Chondrocyte (in vitro differentiated cells): ENCODE data around the gene PDE9A. TPM values are rescaled to one million over a fixed set of nuclear protein-coding genes. Genes with fewer than 3 reads are reported as not detected.

Experiments
- DNase-seq: peaks from one replicate; pipeline ENCODE4 v3.0.0; 2021; ENCODE audit warnings: mixed read lengths, low spot score
- H3K27ac Mint-ChIP-seq: one replicate; pipeline ENCODE4 v1.8.0; 2021; ENCODE audit warnings: mild to moderate bottlenecking, moderate library complexity, mixed read lengths; ENCODE audit not compliant: unreplicated experiment
- H3K27me3 Mint-ChIP-seq: 2 replicates; pipeline ENCODE4 v1.8.0; 2021; ENCODE audit warnings: low read depth, mixed read lengths
- H3K36me3 Mint-ChIP-seq: 2 replicates; pipeline ENCODE4 v1.8.0; 2021; ENCODE audit warnings: low read depth, mixed read lengths
- H3K4me1 Mint-ChIP-seq: 2 replicates; pipeline ENCODE4 v1.8.0; 2021; ENCODE audit warnings: low read depth, mild to moderate bottlenecking, mixed read lengths
- H3K4me3 Mint-ChIP-seq: one replicate; pipeline ENCODE4 v1.8.0; 2021; ENCODE audit warnings: mild to moderate bottlenecking, moderate library complexity, mixed read lengths; ENCODE audit not compliant: unreplicated experiment
- H3K9me3 Mint-ChIP-seq: 2 replicates; pipeline ENCODE4 v1.8.0; 2021; ENCODE audit warnings: low read depth, mixed read lengths
- total RNA-seq: library from RNA; stranded (reverse); gene quantifications from 3 replicates; pipeline ENCODE4 v1.2.1, GENCODE V29; 2021
- TF ChIP-seq, protein P1 (sequence below): fragments of 200-600 bp; sonication (generic); IDR thresholded peaks from 2 replicates; pipeline ENCODE4 v1.5.0; 2021; ENCODE audit warnings: antibody characterized with exemption, mild to moderate bottlenecking, moderate library complexity

Gene PDE9A
- total RNA-seq, 1 donor from 2014 or later: 0.60 TPM

DNA sequence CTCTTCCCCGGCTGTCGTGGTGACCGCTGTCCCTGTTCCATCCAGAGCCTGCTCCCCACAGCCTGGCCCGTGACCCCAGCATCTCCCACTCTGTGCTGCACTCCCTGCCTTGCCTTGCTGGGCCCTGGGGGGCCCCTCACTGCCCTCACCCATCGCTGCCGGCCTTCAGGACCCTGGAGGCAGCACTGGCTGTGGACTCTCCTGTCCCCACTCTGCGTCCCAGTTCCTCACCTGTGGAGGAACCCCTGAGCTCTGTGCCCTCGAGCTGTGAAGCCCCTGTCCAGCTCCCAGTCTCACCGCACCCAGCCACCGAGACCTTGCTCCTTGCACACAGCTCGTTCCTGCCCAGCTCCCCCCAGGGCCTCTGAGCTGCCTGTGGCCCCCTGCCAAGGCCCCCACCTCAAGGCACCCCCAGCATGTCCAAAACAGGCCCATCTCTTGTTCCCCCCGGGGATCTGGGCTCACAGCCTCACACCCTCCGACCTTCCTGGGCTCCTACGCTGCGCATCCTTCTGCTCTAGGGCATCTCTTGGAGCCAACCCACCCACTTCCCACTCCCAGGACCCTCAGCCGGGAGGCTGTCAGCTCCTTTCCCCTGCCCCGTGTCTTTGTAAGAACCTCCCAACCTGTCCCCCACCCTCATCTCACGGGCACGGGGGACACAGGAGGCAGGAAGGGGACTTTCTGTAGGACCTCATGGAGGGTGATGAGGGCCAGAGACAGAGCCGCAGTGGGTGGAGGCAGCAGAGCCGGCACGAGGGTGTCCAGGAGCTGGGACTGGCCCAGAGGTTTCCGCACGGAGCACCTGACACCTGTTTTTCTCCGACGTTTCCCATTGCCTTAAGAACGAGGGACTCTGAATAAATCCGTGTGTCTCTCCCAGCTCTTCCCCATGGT, 116.6 kb downstream of the PDE9A start:
- Mint-ChIP-seq H3K36me3 (peaks cover 4% of the 10 kb centered on the region), H3K27me3 (peaks cover 2% of the 10 kb centered on the region), H3K4me1 (no peaks in the 10 kb centered on the region), H3K4me3 (no peak overlapping the region), H3K9me3 (no peaks in the 10 kb centered on the region), H3K27ac (no peak overlapping the region)
- TF ChIP-seq, protein P1, sequence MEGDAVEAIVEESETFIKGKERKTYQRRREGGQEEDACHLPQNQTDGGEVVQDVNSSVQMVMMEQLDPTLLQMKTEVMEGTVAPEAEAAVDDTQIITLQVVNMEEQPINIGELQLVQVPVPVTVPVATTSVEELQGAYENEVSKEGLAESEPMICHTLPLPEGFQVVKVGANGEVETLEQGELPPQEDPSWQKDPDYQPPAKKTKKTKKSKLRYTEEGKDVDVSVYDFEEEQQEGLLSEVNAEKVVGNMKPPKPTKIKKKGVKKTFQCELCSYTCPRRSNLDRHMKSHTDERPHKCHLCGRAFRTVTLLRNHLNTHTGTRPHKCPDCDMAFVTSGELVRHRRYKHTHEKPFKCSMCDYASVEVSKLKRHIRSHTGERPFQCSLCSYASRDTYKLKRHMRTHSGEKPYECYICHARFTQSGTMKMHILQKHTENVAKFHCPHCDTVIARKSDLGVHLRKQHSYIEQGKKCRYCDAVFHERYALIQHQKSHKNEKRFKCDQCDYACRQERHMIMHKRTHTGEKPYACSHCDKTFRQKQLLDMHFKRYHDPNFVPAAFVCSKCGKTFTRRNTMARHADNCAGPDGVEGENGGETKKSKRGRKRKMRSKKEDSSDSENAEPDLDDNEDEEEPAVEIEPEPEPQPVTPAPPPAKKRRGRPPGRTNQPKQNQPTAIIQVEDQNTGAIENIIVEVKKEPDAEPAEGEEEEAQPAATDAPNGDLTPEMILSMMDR: no peak
- DNase-seq: no peak

DNA sequence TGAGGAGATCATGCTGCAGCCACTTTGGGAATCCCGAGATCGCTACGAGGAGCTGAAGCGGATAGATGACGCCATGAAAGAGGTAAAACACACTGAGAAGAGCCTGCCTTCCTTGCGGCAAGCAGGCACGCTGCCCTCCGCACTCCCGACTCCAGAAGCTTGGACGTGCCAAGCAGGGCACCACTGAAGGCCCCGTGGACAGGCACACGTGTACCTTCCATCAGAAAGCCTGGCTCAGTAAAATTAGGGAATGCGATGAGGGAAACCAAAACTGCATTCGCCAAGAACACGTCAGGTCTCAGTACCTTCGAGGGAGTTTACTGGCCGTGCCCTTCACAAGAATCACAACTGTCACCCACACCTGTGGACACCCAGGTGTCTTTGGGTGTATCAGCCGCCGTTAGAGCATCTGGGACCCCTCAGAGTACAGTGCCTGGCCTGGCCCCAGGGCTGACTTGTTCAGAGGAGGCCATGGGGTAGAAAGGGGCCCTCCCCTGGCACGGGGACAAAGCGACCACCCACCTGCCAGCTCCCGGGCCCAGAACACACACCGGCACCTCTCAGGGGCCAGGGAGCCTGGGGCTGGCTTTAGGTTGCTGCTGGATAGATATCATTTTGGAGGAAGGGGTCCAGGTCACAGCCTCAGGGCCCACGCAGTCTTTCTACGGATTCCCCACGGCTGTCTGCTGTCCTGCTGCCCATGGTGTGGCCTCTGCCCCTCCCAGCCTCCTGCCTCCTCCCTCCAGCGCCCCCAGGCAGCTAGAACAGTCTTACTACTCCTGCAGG, 117.5 kb downstream of the PDE9A start:
- Mint-ChIP-seq H3K4me3 (no peak overlapping the region), H3K36me3 (peaks cover 4% of the 10 kb centered on the region), H3K4me1 (no peaks in the 10 kb centered on the region), H3K9me3 (no peaks in the 10 kb centered on the region), H3K27ac (no peak overlapping the region), H3K27me3 (peaks cover 5% of the 10 kb centered on the region)
- TF ChIP-seq, protein P1: no peak
- DNase-seq: no peak

DNA sequence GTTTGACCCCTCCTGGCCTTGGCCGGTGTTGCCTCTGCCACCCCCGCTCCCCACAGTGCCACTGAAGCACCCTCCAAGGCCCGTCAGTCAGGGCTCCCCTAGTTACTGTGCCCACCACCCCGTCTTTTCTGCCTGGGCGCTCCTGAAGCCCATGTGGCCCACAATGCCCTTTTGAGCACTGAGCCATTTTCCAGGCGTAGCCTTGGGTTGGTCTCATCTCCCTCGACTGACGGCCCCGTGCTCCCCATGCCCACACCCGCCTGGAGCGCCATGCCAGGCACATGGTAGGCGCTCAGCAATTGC, 118.0 kb downstream of the PDE9A start:
- peaks cover 4% of the 10 kb centered on the region for H3K36me3 Mint-ChIP-seq
- no peak for DNase-seq
- no peak overlapping the region for H3K4me3 Mint-ChIP-seq
- H3K27ac Mint-ChIP-seq: no peak overlapping the region
- TF ChIP-seq, protein P1: no peak
- H3K4me1 Mint-ChIP-seq: no peaks in the 10 kb centered on the region
- H3K9me3 Mint-ChIP-seq: no peaks in the 10 kb centered on the region
- peaks cover 9% of the 10 kb centered on the region for H3K27me3 Mint-ChIP-seq

GRCh38 chr21:42775123-42775522, 121.7 kb downstream of the PDE9A start:
- peaks cover 27% of the 10 kb centered on the region for H3K27me3 Mint-ChIP-seq
- TF ChIP-seq, protein P1: no peak
- no peak overlapping the region for H3K4me3 Mint-ChIP-seq
- no peak overlapping the region for H3K27ac Mint-ChIP-seq
- no peaks in the 10 kb centered on the region for H3K36me3 Mint-ChIP-seq
- DNase-seq: no peak
- H3K4me1 Mint-ChIP-seq: no peaks in the 10 kb centered on the region
- peaks cover 7% of the 10 kb centered on the region for H3K9me3 Mint-ChIP-seq

GRCh38 chr21:42775891-42776290, 122.5 kb downstream of the PDE9A start:
- H3K4me1 Mint-ChIP-seq: peaks cover 1% of the 10 kb centered on the region
- no peaks in the 10 kb centered on the region for H3K36me3 Mint-ChIP-seq
- peaks cover 7% of the 10 kb centered on the region for H3K9me3 Mint-ChIP-seq
- DNase-seq: no peak
- TF ChIP-seq, protein P1: no peak
- H3K27me3 Mint-ChIP-seq: peaks cover 35% of the 10 kb centered on the region
- H3K27ac Mint-ChIP-seq: no peak overlapping the region
- H3K4me3 Mint-ChIP-seq: no peak overlapping the region
